Measurements from ENCODE around the gene TIMP2.

TIMP2 gene

DNA sequence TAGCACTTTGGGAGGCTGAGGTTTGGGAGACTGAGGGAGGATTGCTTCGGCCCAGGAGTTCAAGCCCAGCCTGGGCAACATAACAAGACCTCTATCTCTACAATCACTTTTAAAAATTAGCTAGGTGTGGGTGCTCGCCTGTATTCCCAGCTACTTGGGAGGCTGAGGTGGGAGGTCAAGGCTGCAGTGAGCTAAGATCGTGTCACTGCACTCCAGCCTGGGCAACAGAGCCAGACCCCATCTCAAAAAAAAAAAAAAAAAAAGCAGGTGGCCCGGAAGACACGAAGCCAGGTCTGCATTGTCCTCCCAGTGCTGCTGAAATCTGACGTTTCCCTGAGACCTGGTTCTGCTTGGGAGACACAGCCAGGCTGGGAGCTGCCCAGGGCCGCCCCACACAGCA lies 18.8 kb upstream of the TIMP2 start:
- Histone ChIP-seq H3K4me3 (ENCODE audit: low read depth, low read length) (no peak overlapping the region), H3K27ac (ENCODE audit: low read depth, low read length) (no peak overlapping the region), H3K27me3 (ENCODE audit: control insufficient read depth, insufficient read depth, low read length) (no peaks in the 10 kb centered on the region), H3K9ac (ENCODE audit: low read depth, low read length) (no peak overlapping the region), H3K9me3 (ENCODE audit: control insufficient read depth, insufficient read depth, low read length) (no peaks in the 10 kb centered on the region), H3K36me3 (ENCODE audit: control insufficient read depth, insufficient read depth, low read length) (no peaks in the 10 kb centered on the region), H3K4me1 (ENCODE audit: control insufficient read depth, insufficient read depth, low read length) (no peaks in the 10 kb centered on the region)

DNA sequence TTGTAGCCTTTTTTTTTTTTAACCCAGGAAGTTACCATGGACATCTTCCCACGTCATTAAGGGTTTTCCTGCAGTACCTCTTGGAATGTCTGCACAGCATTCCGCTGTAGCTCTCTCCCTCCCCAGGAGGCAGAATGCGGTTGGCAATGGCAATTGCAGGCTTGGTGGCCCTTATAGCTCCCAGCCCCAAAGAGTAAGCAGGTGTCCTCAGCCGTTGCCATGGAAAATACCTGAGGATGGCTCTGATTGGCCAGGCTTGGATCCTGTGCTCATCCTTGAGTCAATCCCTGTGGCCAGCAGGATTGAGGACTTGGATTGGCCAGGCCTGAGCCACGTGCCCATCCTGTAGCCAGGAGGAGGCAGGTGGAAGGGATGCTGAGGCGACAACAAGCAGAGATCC lies 15.5 kb upstream of the TIMP2 start:
- H3K4me3 ChIP-seq (ENCODE audit: low read depth, low read length): no peak overlapping the region
- no peaks in the 10 kb centered on the region for H3K36me3 ChIP-seq (ENCODE audit: control insufficient read depth, insufficient read depth, low read length)
- H3K9ac ChIP-seq (ENCODE audit: low read depth, low read length): no peak overlapping the region
- H3K27ac ChIP-seq (ENCODE audit: low read depth, low read length): no peak overlapping the region
- no peaks in the 10 kb centered on the region for H3K9me3 ChIP-seq (ENCODE audit: control insufficient read depth, insufficient read depth, low read length)
- no peaks in the 10 kb centered on the region for H3K4me1 ChIP-seq (ENCODE audit: control insufficient read depth, insufficient read depth, low read length)
- no peaks in the 10 kb centered on the region for H3K27me3 ChIP-seq (ENCODE audit: control insufficient read depth, insufficient read depth, low read length)

DNA sequence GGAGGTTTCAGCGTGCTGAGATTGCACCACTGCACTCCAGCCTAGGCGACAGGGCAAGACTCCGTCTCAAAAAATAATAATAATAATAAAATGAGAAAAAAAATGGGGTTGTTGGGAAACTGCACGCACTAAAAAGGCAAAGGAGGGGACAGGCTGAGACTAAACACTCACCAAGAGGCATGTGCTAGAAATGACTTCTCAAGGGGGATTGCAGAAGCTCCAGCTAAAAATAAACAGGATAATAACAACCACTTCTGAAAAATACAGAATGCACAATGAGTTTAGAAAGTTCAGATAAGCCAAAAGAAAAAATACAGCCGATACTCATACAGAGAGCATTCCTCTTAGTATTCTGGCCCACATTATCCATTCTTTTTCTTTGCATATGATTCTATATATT lies 15.1 kb upstream of the TIMP2 start:
- Histone ChIP-seq H3K36me3 (ENCODE audit: control insufficient read depth, insufficient read depth, low read length) (no peaks in the 10 kb centered on the region), H3K4me3 (ENCODE audit: low read depth, low read length) (no peak overlapping the region), H3K9me3 (ENCODE audit: control insufficient read depth, insufficient read depth, low read length) (no peaks in the 10 kb centered on the region), H3K27me3 (ENCODE audit: control insufficient read depth, insufficient read depth, low read length) (no peaks in the 10 kb centered on the region), H3K4me1 (ENCODE audit: control insufficient read depth, insufficient read depth, low read length) (no peaks in the 10 kb centered on the region), H3K9ac (ENCODE audit: low read depth, low read length) (no peak overlapping the region), H3K27ac (ENCODE audit: low read depth, low read length) (no peak overlapping the region)

DNA sequence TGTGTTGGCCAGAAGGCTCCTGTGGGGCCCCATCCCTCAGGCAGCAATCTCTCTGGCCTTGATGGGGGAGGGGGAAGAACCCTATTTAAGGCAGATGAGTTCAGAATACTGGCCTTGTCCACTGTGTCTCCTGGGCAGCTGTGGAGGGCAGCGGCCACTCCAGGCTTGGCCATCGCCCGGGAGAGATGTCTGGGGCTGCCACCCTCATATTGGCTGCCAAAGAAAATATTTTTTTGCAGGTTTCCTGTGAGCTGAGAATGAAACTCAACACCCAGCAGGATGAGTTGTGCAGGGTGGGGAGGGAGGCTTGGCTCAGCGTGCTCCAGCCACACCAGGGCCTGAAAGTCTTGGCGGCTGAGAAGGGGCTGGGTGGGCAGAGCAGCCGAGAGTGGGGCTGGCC lies 14.4 kb upstream of the TIMP2 start:
- H3K9ac ChIP-seq (ENCODE audit: low read depth, low read length): no peak overlapping the region
- H3K27ac ChIP-seq (ENCODE audit: low read depth, low read length): no peak overlapping the region
- no peak overlapping the region for H3K4me3 ChIP-seq (ENCODE audit: low read depth, low read length)
- H3K9me3 ChIP-seq (ENCODE audit: control insufficient read depth, insufficient read depth, low read length): no peaks in the 10 kb centered on the region
- no peaks in the 10 kb centered on the region for H3K27me3 ChIP-seq (ENCODE audit: control insufficient read depth, insufficient read depth, low read length)
- H3K4me1 ChIP-seq (ENCODE audit: control insufficient read depth, insufficient read depth, low read length): no peaks in the 10 kb centered on the region
- no peaks in the 10 kb centered on the region for H3K36me3 ChIP-seq (ENCODE audit: control insufficient read depth, insufficient read depth, low read length)

DNA sequence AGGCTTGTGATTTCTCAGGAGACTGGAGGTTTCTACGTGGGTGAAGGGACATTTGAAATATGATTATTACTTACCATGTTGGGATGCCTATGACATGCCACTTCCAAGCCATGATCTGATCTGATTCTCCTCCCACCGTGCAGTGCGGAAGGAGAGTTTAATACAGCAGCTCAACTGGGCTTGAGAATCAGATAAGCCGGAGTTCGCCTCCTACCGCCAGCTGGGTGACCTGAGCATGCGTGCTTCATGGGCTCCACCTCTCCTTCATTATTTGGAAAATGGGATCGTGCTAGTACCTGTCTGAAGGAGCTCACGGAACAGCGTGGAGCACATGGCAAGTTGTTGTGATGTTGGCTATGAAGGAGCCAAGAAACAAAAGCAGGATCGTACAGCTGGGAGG lies 12.4 kb upstream of the TIMP2 start:
- Histone ChIP-seq H3K4me3 (ENCODE audit: low read depth, low read length) (no peak overlapping the region), H3K36me3 (ENCODE audit: control insufficient read depth, insufficient read depth, low read length) (no peaks in the 10 kb centered on the region), H3K27ac (ENCODE audit: low read depth, low read length) (no peak overlapping the region), H3K9me3 (ENCODE audit: control insufficient read depth, insufficient read depth, low read length) (no peaks in the 10 kb centered on the region), H3K4me1 (ENCODE audit: control insufficient read depth, insufficient read depth, low read length) (peaks cover 9% of the 10 kb centered on the region), H3K27me3 (ENCODE audit: control insufficient read depth, insufficient read depth, low read length) (no peaks in the 10 kb centered on the region), H3K9ac (ENCODE audit: low read depth, low read length) (no peak overlapping the region)

DNA sequence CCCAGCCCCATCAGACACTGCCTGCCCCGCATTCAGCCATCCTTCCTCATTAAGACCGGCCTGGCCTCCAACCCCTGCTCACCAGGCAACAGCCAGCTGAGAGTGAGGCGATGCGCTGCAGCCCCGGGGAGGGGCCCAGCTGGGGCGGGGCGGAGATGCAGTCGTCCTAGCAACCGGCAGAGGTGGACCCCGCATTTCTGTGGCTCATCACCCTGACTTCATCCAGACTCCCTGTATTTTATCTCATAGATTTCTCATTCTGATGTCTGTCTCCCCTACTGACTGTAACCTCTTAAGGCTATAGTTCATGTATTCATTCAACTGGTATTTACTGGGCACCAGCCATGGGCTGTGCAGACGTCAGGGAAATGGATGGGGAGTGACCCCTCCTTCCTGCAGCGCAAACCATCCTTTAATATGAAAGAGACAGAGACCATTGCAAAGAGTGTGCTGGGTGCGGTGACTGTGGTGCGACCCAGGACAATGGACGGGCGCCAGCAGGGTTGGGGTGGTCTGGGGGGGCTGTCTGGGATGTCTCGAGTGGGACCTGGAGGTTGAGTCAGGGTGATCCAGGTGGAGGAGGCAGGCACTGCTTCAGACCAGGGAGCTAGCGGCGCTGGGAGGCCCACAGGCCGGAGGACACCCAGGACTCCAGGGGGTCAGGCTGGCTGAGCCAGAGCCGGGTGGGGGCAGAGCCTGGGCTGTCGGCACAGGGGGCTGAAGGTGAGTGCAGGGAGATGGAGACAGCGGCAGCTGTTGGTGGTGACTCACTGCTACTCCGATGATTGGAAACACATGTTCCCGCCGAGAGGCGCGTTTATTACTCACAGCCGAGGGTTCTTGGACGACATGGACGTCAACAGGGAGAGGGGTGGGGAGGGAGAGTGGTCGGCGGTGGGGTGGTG lies 10.5 kb upstream of the TIMP2 start:
- no peaks in the 10 kb centered on the region for H3K9me3 ChIP-seq (ENCODE audit: control insufficient read depth, insufficient read depth, low read length)
- H3K9ac ChIP-seq (ENCODE audit: low read depth, low read length): no peak overlapping the region
- H3K36me3 ChIP-seq (ENCODE audit: control insufficient read depth, insufficient read depth, low read length): no peaks in the 10 kb centered on the region
- no peak overlapping the region for H3K4me3 ChIP-seq (ENCODE audit: low read depth, low read length)
- no peak overlapping the region for H3K27ac ChIP-seq (ENCODE audit: low read depth, low read length)
- no peaks in the 10 kb centered on the region for H3K27me3 ChIP-seq (ENCODE audit: control insufficient read depth, insufficient read depth, low read length)
- peaks cover 9% of the 10 kb centered on the region for H3K4me1 ChIP-seq (ENCODE audit: control insufficient read depth, insufficient read depth, low read length)

DNA sequence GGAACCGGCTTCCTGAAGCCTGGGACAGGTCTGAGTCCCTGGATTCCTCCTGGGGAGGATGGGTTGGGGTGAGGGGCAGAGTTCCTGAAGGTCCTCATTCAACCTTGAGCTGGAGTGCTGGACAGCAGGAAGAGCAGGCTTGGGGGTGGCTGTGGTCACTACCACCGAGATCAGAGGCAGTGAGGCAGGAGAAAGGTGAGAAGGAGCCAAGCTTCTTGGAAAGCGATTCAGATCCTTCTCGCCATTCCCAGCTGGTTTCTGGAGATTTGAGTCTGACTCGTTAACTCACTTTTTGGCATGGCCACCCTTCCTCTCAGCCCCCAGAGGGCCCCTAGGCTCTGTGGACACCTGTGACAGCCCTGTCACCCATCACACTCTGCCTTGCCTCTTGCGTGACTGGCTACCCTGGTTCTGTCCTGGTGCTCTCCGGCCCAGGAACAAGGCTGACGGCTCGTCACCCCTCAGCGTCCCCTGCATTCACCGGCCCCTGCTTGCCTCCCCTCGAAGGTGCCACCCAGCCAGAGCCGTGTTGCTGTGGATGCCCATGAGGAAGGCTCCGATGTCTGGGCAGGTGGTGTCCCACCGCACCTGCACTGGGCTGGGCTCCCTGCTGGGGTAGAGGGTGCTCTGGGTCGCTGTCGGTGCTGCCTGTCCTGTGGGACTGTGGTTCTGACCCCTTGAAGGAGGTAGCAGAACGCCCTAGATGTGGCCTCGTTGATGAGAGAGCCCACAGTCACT lies 9.7 kb upstream of the TIMP2 start:
- H3K36me3 ChIP-seq (ENCODE audit: control insufficient read depth, insufficient read depth, low read length): no peaks in the 10 kb centered on the region
- no peaks in the 10 kb centered on the region for H3K27me3 ChIP-seq (ENCODE audit: control insufficient read depth, insufficient read depth, low read length)
- H3K27ac ChIP-seq (ENCODE audit: low read depth, low read length): no peak overlapping the region
- no peak overlapping the region for H3K4me3 ChIP-seq (ENCODE audit: low read depth, low read length)
- H3K9ac ChIP-seq (ENCODE audit: low read depth, low read length): no peak overlapping the region
- H3K9me3 ChIP-seq (ENCODE audit: control insufficient read depth, insufficient read depth, low read length): no peaks in the 10 kb centered on the region
- peaks cover 9% of the 10 kb centered on the region for H3K4me1 ChIP-seq (ENCODE audit: control insufficient read depth, insufficient read depth, low read length)

DNA sequence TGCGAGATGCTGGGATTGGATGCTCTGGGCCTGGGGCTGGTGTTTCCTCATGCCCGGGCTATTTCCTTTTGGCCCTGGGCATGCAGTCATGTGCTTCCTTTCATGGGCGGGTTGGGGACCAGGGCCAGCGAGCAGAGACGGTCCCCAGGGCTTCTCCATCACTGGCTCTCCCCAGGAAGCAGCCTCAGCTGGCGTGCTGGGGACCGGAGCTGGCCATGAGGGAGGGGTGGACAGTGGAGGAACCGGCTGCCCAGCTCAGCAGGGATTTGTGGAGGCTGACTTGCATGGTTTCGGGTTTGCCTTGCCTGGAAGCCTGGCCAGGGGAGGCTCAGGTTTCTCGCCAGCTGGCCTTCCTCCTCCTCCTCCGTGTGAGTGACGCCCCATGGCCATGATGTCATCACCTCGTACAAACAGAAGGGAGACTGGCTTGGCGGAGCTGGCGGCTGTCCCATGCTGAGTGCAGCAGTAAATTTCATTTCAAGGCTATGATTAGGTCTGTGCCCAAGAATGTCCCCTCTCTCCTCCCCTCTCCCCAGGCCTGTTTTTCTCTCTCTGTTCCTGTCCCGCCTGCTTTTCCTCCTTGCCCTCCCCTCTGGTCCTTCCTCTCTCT lies 8.9 kb upstream of the TIMP2 start:
- Histone ChIP-seq H3K27ac (ENCODE audit: low read depth, low read length) (peak overlapping the region; percentile 3), H3K4me3 (ENCODE audit: low read depth, low read length) (no peak overlapping the region), H3K36me3 (ENCODE audit: control insufficient read depth, insufficient read depth, low read length) (no peaks in the 10 kb centered on the region), H3K9ac (ENCODE audit: low read depth, low read length) (no peak overlapping the region), H3K27me3 (ENCODE audit: control insufficient read depth, insufficient read depth, low read length) (no peaks in the 10 kb centered on the region), H3K9me3 (ENCODE audit: control insufficient read depth, insufficient read depth, low read length) (no peaks in the 10 kb centered on the region), H3K4me1 (ENCODE audit: control insufficient read depth, insufficient read depth, low read length) (peaks cover 9% of the 10 kb centered on the region)

DNA sequence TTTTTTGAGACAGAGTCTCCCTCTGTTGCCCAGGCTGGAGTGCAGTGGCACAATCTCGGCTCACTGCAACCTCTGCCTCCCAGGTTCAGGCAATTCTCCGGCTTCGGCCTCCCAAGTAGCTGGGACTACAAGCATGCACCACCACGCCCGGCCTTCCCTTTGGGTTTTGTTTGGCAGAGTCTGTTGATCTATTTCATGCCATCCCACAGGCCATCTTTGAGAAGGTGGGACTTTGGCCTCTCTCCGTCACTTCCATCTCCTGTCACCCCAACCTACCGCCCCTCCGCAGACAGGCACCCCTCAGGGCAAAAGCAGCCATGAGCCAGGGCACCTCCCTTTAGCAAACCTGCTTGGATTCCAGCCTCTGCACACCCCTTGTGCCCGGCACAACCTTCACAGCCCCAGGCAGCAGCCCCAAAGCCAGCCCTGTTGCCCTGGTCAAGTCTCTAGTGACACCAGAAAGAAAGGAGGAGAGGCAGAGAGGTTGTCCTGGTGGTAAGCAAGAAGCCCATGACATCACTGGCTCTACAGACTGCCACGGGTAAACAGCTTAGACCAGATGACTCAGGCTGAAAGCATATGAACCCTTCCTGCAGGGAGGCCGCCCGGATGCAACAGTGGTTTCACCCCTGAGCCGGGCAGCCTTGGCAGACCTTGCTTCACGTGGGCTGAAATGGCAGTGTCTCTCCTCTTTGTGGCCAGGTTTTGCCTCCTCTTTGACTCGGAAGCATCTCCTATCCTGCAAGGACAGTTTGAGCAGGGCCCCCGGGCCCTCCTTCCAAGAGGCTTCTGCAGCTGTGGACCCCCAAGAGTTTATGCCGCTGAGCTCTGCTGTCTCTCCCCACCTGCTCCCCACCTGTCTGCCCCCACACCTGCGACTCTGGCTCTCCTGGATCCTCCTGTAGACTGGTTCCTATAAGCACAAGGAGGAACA lies 8.1 kb upstream of the TIMP2 start:
- Histone ChIP-seq H3K9ac (ENCODE audit: low read depth, low read length) (no peak overlapping the region), H3K9me3 (ENCODE audit: control insufficient read depth, insufficient read depth, low read length) (no peaks in the 10 kb centered on the region), H3K4me3 (ENCODE audit: low read depth, low read length) (no peak overlapping the region), H3K36me3 (ENCODE audit: control insufficient read depth, insufficient read depth, low read length) (no peaks in the 10 kb centered on the region), H3K4me1 (ENCODE audit: control insufficient read depth, insufficient read depth, low read length) (peaks cover 9% of the 10 kb centered on the region), H3K27me3 (ENCODE audit: control insufficient read depth, insufficient read depth, low read length) (no peaks in the 10 kb centered on the region), H3K27ac (ENCODE audit: low read depth, low read length) (peak overlapping the region; percentile 18)

DNA sequence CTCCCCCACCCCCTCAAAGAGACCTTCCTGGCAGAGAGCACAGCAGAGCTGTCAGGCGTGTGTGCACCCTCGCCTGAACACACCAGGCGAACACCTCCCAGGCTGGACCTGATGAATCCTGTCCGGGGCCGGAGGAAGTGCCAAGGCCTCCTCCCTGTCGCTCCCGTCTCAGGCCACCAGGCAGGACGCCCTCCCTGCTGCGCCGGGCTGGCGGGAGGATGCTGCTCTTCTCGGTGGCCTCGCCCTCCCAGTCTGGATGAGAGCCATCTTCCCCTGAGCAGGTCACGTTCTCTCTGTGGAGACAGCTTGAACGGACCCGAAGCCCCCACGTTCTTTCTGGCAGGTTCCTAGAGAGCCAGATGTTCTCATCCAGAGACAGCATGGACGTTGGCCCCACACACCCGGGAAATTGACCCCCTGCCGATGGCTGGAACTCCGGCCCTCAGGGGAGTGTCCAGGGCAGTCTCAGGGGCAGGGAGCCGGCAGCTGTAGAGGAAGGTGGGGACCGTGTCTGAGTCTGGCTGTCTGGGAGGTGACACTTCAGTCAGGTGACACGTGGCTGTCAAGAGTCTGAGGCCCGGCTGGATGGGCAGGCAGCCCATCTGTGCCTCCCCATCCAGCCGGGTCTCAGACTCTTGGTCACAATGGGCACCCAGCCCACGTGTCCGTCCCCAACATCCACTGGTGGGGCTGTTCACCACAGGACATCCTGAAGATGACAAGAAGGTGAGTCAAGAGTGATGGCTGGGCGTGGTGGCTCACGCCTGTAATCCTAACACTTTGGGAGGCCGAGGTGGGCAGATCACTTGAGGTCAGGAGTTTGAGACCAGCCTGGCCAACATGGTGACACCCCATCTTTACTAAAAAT lies 5.0 kb upstream of the TIMP2 start:
- Histone ChIP-seq H3K4me3 (ENCODE audit: low read depth, low read length) (no peak overlapping the region), H3K9ac (ENCODE audit: low read depth, low read length) (no peak overlapping the region), H3K36me3 (ENCODE audit: control insufficient read depth, insufficient read depth, low read length) (no peaks in the 10 kb centered on the region), H3K9me3 (ENCODE audit: control insufficient read depth, insufficient read depth, low read length) (no peaks in the 10 kb centered on the region), H3K27ac (ENCODE audit: low read depth, low read length) (no peak overlapping the region), H3K27me3 (ENCODE audit: control insufficient read depth, insufficient read depth, low read length) (no peaks in the 10 kb centered on the region), H3K4me1 (ENCODE audit: control insufficient read depth, insufficient read depth, low read length) (peaks cover 12% of the 10 kb centered on the region)

Measured in HUES48 (cell line).